ENCODE data around the gene LRBA.

- TF ChIP-seq, protein P1, sequence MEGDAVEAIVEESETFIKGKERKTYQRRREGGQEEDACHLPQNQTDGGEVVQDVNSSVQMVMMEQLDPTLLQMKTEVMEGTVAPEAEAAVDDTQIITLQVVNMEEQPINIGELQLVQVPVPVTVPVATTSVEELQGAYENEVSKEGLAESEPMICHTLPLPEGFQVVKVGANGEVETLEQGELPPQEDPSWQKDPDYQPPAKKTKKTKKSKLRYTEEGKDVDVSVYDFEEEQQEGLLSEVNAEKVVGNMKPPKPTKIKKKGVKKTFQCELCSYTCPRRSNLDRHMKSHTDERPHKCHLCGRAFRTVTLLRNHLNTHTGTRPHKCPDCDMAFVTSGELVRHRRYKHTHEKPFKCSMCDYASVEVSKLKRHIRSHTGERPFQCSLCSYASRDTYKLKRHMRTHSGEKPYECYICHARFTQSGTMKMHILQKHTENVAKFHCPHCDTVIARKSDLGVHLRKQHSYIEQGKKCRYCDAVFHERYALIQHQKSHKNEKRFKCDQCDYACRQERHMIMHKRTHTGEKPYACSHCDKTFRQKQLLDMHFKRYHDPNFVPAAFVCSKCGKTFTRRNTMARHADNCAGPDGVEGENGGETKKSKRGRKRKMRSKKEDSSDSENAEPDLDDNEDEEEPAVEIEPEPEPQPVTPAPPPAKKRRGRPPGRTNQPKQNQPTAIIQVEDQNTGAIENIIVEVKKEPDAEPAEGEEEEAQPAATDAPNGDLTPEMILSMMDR (IDR thresholded peaks at IDR 0.05), result no peak
- no peak for TF ChIP-seq POLR2A (IDR thresholded peaks at IDR 0.05)
- peak in 2 of 4 donors; percentile 60 to 90 for TF ChIP-seq POLR2AphosphoS5 (IDR thresholded peaks at IDR 0.05)
Observed at GRCh38 chr4:150572704-150573504, 442.2 kb downstream of the LRBA start.
